Heart left ventricle (tissue), 13 donors: ENCODE data around the gene ACSBG1.

ENCODE experiments used
- CTCF ChIP-seq, 12 donors: fragments of 200-600 bp; sonication (generic) in 4 of 12; IDR thresholded peaks; one replicate each; pipeline versions ENCODE4 v1.5.0 to v1.8.0; 2018 to 2022; ENCODE audit warnings: antibody characterized with exemption in 12 of 12, mild to moderate bottlenecking in 5 of 12
- POLR2A ChIP-seq, 2 donors: fragments of 450-650 bp; IDR thresholded peaks; one replicate each; pipeline ENCODE4 v1.6.1; 2017; ENCODE audit warnings: antibody characterized with exemption in 2 of 2, mild to moderate bottlenecking in 2 of 2, moderate library complexity in 2 of 2
- donor health status: ischemic (EF 13 %, LVEDD 7.1; RV severe dilation, severe dysfunction).
- donor health status: DM: no; HTN: yes; CAD: no.
- donor health status: DM: no; HTN: no; CAD: no.
- donor health status: ischemic (EF 25% LVEDD 6.9; RV normal size, moderate dysfunction).
- donor health status: ischemic (EF 25% LVEDD 5.7; RV mildly dilated, moderate dysfunction).
- donor health status: ischemic (EF 35%, LVEDD 5.7; RV mildly dilated, moderate dysfunction).
- donor health status: nonischemic (EF 11% LVEDD 7.7; RV severe dilation, severe dysfunction).
- donor health status: DM: yes; HTN: yes; CAD: no.
- donor health status: PGD.
- donor health status: ischemic (EF 29% LVEDD 5.4; RV normal size, mild dysfunction).
- donor health status: nonischemic (EF 23%, LVEDD 6.1; RV moderate dilation, normal function).

GRCh38 chr15:78178064-78178463 lies 56.3 kb downstream of the ACSBG1 start:
- TF ChIP-seq CTCF (IDR thresholded peaks at IDR 0.05) = no peak
- no peak for TF ChIP-seq POLR2A (IDR thresholded peaks at IDR 0.05)
